CD1c-positive myeloid dendritic cell (primary cell): ENCODE data around the gene D2HGDH.
"Not testable (repeated sequence)": the region's sequence is repeated elsewhere in the genome, so short reads cannot be mapped to it uniquely, and the experiment has no call there.

ENCODE experiments used
- DNase-seq: peaks from one replicate; pipeline ENCODE4 v3.0.0-alpha.2; 2016; ENCODE audit errors: extremely low spot score

The D2HGDH gene

GRCh38 chr2:241768850-241769249 lies 34.4 kb downstream of the D2HGDH start:
- DNase-seq = no peak

GRCh38 chr2:241769819-241770184 lies 35.4 kb downstream of the D2HGDH start:
- DNase-seq = no peak

GRCh38 chr2:241770185-241770935 lies 35.9 kb downstream of the D2HGDH start:
- DNase-seq = no peak

GRCh38 chr2:241770936-241771285 lies 36.5 kb downstream of the D2HGDH start:
- DNase-seq = no peak

GRCh38 chr2:241771286-241772062 lies 37.0 kb downstream of the D2HGDH start:
- no peak for DNase-seq

- no peak for DNase-seq
These were observed 37.7 kb downstream of the D2HGDH start for GRCh38 chr2:241772063-241772499.

- no peak for DNase-seq
These were observed 39.3 kb downstream of the D2HGDH start for GRCh38 chr2:241773511-241774418.

- DNase-seq = no peak
These were observed 40.2 kb downstream of the D2HGDH start for GRCh38 chr2:241774419-241775222.

GRCh38 chr2:241775223-241776177 lies 41.1 kb downstream of the D2HGDH start:
- no peak for DNase-seq

- DNase-seq = no peak
These were observed 42.1 kb downstream of the D2HGDH start, which contains the start of gene GAL3ST2 for GRCh38 chr2:241776336-241777169. GAL3ST2 (plus strand) TSS chr2:241776822; CDS start chr2:241776956, 134 bp downstream.

- no peak for DNase-seq
These were observed 42.8 kb downstream of the D2HGDH start for GRCh38 chr2:241777170-241777685.

GRCh38 chr2:241777686-241778627 lies 43.5 kb downstream of the D2HGDH start:
- DNase-seq = no peak

- no peak for DNase-seq
These were observed 46.6 kb downstream of the D2HGDH start for GRCh38 chr2:241780939-241781569.

- DNase-seq = not testable (repeated sequence)
These were observed 47.6 kb downstream of the D2HGDH start for GRCh38 chr2:241782053-241782452.

GRCh38 chr2:241788135-241788534 lies 53.7 kb downstream of the D2HGDH start:
- no peak for DNase-seq

- no peak for DNase-seq
These were observed 54.1 kb downstream of the D2HGDH start for GRCh38 chr2:241788572-241788971.

- not testable (repeated sequence) for DNase-seq
These were observed 57.0 kb downstream of the D2HGDH start for GRCh38 chr2:241791385-241791784.
